ENCODE results near the gene HMGN3.

- TF ChIP-seq CTCF (IDR thresholded peaks at IDR 0.05; ENCODE audit: insufficient read depth, low read length, poor library complexity, severe bottlenecking) = no peak
- TF ChIP-seq EZH2phosphoT487 (conservative IDR thresholded peaks at IDR 0.05; ENCODE audit: low read length) = no peak
Measured at GRCh38 chr6:79158856-79159516, 75.5 kb downstream of the HMGN3 start.
